HG02759 (cell line): ENCODE data around the gene OR1K1.
"Not testable (repeated sequence)": the region's sequence is repeated elsewhere in the genome, so short reads cannot be mapped to it uniquely, and the experiment has no call there.

Source experiments
- ATAC-seq: cut with Tn5 transposase; IDR thresholded peaks from one replicate; pipeline ENCODE4 v1.9.1; 2021; ENCODE audit warnings: mild to moderate bottlenecking, moderate library complexity; ENCODE audit not compliant: unreplicated experiment

OR1K1 gene

GRCh38 chr9:122800066-122801060 is at the start of gene OR1K1:
Gene OR1K1 (plus strand): TSS chr9:122800123. CDS start chr9:122800123, 0 bp downstream.
- no peak for ATAC-seq

GRCh38 chr9:122754825-122755224 is 45.1 kb upstream of the OR1K1 start:
- no peak for ATAC-seq

- no peak for ATAC-seq
Observed at GRCh38 chr9:122767817-122768216, 32.1 kb upstream of the OR1K1 start.

- no peak for ATAC-seq
Observed at GRCh38 chr9:122777052-122777451, 22.9 kb upstream of the OR1K1 start.

GRCh38 chr9:122777935-122778627 is 21.8 kb upstream of the OR1K1 start:
- no peak for ATAC-seq

GRCh38 chr9:122779181-122779580 is 20.7 kb upstream of the OR1K1 start:
- no peak for ATAC-seq

GRCh38 chr9:122780026-122780425 is 19.9 kb upstream of the OR1K1 start:
- no peak for ATAC-seq

- no peak for ATAC-seq
Observed at GRCh38 chr9:122781671-122782070, 18.3 kb upstream of the OR1K1 start.

GRCh38 chr9:122785269-122785668 is 14.7 kb upstream of the OR1K1 start:
- no peak for ATAC-seq

GRCh38 chr9:122786338-122786737 is 13.6 kb upstream of the OR1K1 start:
- ATAC-seq: no peak

- ATAC-seq: no peak
Observed at GRCh38 chr9:122788831-122789230, 11.1 kb upstream of the OR1K1 start, which contains the start of gene OR5C1. Gene OR5C1 (plus strand): TSS chr9:122788933. CDS start chr9:122788933, 0 bp downstream.

- ATAC-seq: no peak
Observed at GRCh38 chr9:122789256-122790046, 10.5 kb upstream of the OR1K1 start.

- no peak for ATAC-seq
Observed at GRCh38 chr9:122791872-122792669, 7.9 kb upstream of the OR1K1 start.

GRCh38 chr9:122797316-122798063 is 2.4 kb upstream of the OR1K1 start:
- no peak for ATAC-seq

- no peak for ATAC-seq
Observed at GRCh38 chr9:122806661-122807060, 6.7 kb downstream of the OR1K1 start.

- no peak for ATAC-seq
Observed at GRCh38 chr9:122807271-122807900, 7.5 kb downstream of the OR1K1 start.

GRCh38 chr9:122808141-122808540 is 8.2 kb downstream of the OR1K1 start:
- no peak for ATAC-seq

GRCh38 chr9:122809261-122809660 is 9.3 kb downstream of the OR1K1 start:
- not testable (repeated sequence) for ATAC-seq
